Fibroblast of lung (primary cell): ENCODE data around the gene AKR1B15. TPM values are rescaled to one million over a fixed set of nuclear protein-coding genes. Genes with fewer than 3 reads are reported as not detected.

ENCODE experiments used
- DNase-seq, 2 donors: peaks; one replicate each; pipeline versions ENCODE4 v3.0.0 to v3.0.0-alpha.2; 2010; ENCODE audit warnings: low read depth in 2 of 2
- H2AFZ ChIP-seq: 2 replicates; pipeline ENCODE4 v1.5.1; 2012; ENCODE audit warnings: low read length, control low read depth, inconsistent platforms
- H3K27ac ChIP-seq: 2 replicates; pipeline ENCODE4 v1.5.1; 2011; ENCODE audit warnings: low read length, control low read depth; ENCODE audit not compliant: insufficient read depth
- H3K27me3 ChIP-seq: 2 replicates; pipeline ENCODE4 v1.5.1; 2011; ENCODE audit warnings: mild to moderate bottlenecking, low read length; ENCODE audit not compliant: control insufficient read depth, insufficient read depth
- H3K36me3 ChIP-seq: 2 replicates; pipeline ENCODE4 v1.5.1; 2011; ENCODE audit warnings: low read length; ENCODE audit not compliant: control insufficient read depth, insufficient read depth
- H3K4me1 ChIP-seq: 2 replicates; pipeline ENCODE4 v1.5.1; 2011; ENCODE audit warnings: low read length; ENCODE audit not compliant: control insufficient read depth, insufficient read depth; ENCODE audit errors: extremely low read depth
- H3K4me2 ChIP-seq: 2 replicates; pipeline ENCODE4 v1.5.1; 2011; ENCODE audit warnings: low read length, control low read depth; ENCODE audit not compliant: insufficient read depth; ENCODE audit errors: extremely low read depth
- H3K4me3 ChIP-seq, 4 experiments: fragments of 200-600 bp in 1 of 4; sonication (generic) in 1 of 4; replicated peaks in 1 of 4; 2 replicates each; pipeline ENCODE4 v1.5.1; 2011 to 2016; ENCODE audit warnings: low read length in 4 of 4, low read depth in 3 of 4, mild to moderate bottlenecking in 3 of 4, control low read depth in 2 of 4, inconsistent platforms in 1 of 4, mixed read lengths in 1 of 4; ENCODE audit not compliant: insufficient read depth in 1 of 4; ENCODE audit errors: control extremely low read depth in 1 of 4
- H3K79me2 ChIP-seq: 2 replicates; pipeline ENCODE4 v1.5.1; 2012; ENCODE audit warnings: mild to moderate bottlenecking, low read length, inconsistent platforms; ENCODE audit not compliant: control insufficient read depth, insufficient read depth
- H3K9ac ChIP-seq: 2 replicates; pipeline ENCODE4 v1.5.1; 2011; ENCODE audit warnings: mild to moderate bottlenecking, low read length, control low read depth; ENCODE audit not compliant: insufficient read depth
- H3K9me3 ChIP-seq: 2 replicates; pipeline ENCODE4 v1.5.1; 2012; ENCODE audit warnings: low read depth, low read length; ENCODE audit not compliant: control insufficient read depth, insufficient read depth
- H4K20me1 ChIP-seq: 2 replicates; pipeline ENCODE4 v1.5.1; 2011; ENCODE audit warnings: low read length; ENCODE audit not compliant: control insufficient read depth, insufficient read depth; ENCODE audit errors: extremely low read depth
- CTCF ChIP-seq, 2 donors: IDR thresholded peaks in 1 of 2; conservative IDR thresholded peaks in 1 of 2; 1 replicate in 1 of 2; 2 replicates in 1 of 2; pipeline ENCODE4 v1.5.1; 2011 to 2012; ENCODE audit warnings: low read length in 2 of 2, control low read depth in 1 of 2, inconsistent platforms in 1 of 2, low read depth in 1 of 2, mild to moderate bottlenecking in 1 of 2
- EZH2 ChIP-seq: IDR thresholded peaks from 2 replicates; pipeline ENCODE4 v1.5.1; 2012; ENCODE audit warnings: low read length, control low read depth, mild to moderate bottlenecking; ENCODE audit errors: missing control alignments
- polyA plus RNA-seq, 2 donors: library from polyadenylated mRNA; depleted of rRNA in 1 of 2; stranded (reverse) in 1 of 2; unstranded in 1 of 2; fragments of >200 nt; gene quantifications; 2 replicates each; pipeline ENCODE4 v1.2.1, GENCODE V29; 2011 to 2012; ENCODE audit warnings: missing spikeins in 1 of 2
- total RNA-seq: library from RNA; depleted of rRNA; stranded (reverse); fragments of >200 nt; gene quantifications from 2 replicates; pipeline ENCODE4 v1.2.1, GENCODE V29; 2014

Gene AKR1B15
- total and polyA plus RNA-seq, 2 donors (not counting 1 experiment from before 2014, with no cell fraction given) = not detected

- Histone ChIP-seq H2AFZ (peak overlapping the region; percentile 59), H3K4me2 (peak overlapping the region; percentile 26), H3K9ac (no peak overlapping the region), H3K79me2 (no peaks in the 10 kb centered on the region), H3K27me3 (no peaks in the 10 kb centered on the region), H3K4me3 (no peak overlapping the region), H4K20me1 (no peaks in the 10 kb centered on the region), H3K9me3 (no peaks in the 10 kb centered on the region), H3K4me1 (no peaks in the 10 kb centered on the region), H3K36me3 (no peaks in the 10 kb centered on the region), H3K27ac (peak overlapping the region; percentile 72)
- TF ChIP-seq CTCF (conservative IDR thresholded peaks at IDR 0.05 in 1 of 2, IDR thresholded peaks at IDR 0.05 in 1 of 2; ENCODE audit: low read depth in 1 of 2, low read length in 2 of 2) (no peak), EZH2 (no peak)
- peak; percentile 92 to 95 for DNase-seq
These were observed 44.9 kb downstream of the AKR1B15 start for GRCh38 chr7:134593530-134594392.

DNA sequence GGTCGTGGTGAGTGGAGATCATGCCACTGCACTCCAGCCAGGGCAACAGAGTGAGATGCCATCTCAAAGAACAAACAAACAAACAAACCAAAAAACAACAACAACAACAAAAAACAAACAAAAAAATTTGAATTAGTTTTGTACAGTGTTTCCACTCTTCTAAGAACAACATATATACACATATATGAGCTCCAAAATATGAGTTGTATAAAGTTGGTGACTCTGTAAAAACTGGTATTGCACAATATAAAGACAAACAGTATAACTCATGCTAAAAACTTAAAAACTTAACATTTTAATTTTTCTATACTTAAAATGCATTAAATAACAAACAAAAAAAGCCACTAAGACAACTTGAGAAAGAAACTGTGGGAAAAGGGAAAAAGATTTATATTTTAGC lies 46.0 kb downstream of the AKR1B15 start:
- H2AFZ ChIP-seq = no peak overlapping the region
- H3K27ac ChIP-seq = no peak overlapping the region
- no peaks in the 10 kb centered on the region for H3K27me3 ChIP-seq
- no peaks in the 10 kb centered on the region for H3K9me3 ChIP-seq
- no peak overlapping the region for H3K4me2 ChIP-seq
- no peaks in the 10 kb centered on the region for H3K4me1 ChIP-seq
- DNase-seq = peak in 1 of 2 donors; percentile 27
- no peak overlapping the region for H3K9ac ChIP-seq
- H4K20me1 ChIP-seq = no peaks in the 10 kb centered on the region
- H3K36me3 ChIP-seq = no peaks in the 10 kb centered on the region
- TF ChIP-seq EZH2 (no peak), CTCF (conservative IDR thresholded peaks at IDR 0.05 in 1 of 2, IDR thresholded peaks at IDR 0.05 in 1 of 2; ENCODE audit: low read depth in 1 of 2, low read length in 2 of 2) (no peak)
- no peak overlapping the region for H3K4me3 ChIP-seq
- no peaks in the 10 kb centered on the region for H3K79me2 ChIP-seq

- H3K27ac ChIP-seq = no peak overlapping the region
- H2AFZ ChIP-seq = no peak overlapping the region
- no peak for TF ChIP-seq EZH2
- no peak for TF ChIP-seq CTCF (conservative IDR thresholded peaks at IDR 0.05 in 1 of 2, IDR thresholded peaks at IDR 0.05 in 1 of 2; ENCODE audit: low read depth in 1 of 2, low read length in 2 of 2)
- no peak overlapping the region for H3K4me3 ChIP-seq
- no peak for DNase-seq
- no peaks in the 10 kb centered on the region for H3K36me3 ChIP-seq
- no peaks in the 10 kb centered on the region for H3K79me2 ChIP-seq
- peaks cover 3% of the 10 kb centered on the region for H3K4me1 ChIP-seq
- H3K9ac ChIP-seq = no peak overlapping the region
- no peaks in the 10 kb centered on the region for H4K20me1 ChIP-seq
- no peaks in the 10 kb centered on the region for H3K27me3 ChIP-seq
- no peaks in the 10 kb centered on the region for H3K9me3 ChIP-seq
- H3K4me2 ChIP-seq = no peak overlapping the region
These were observed 50.5 kb downstream of the AKR1B15 start for GRCh38 chr7:134599371-134599770.
